T-helper 17 cell (primary cell): ENCODE data around the gene ADCY1. TPM values are rescaled to one million over a fixed set of nuclear protein-coding genes. Genes with fewer than 3 reads are reported as not detected.

Source experiments
- ATAC-seq: fragments of 150-1000 bp; cut with Tn5 transposase; 2 replicates; pipeline ENCODE4 v1.10.0; 2021; ENCODE audit warnings: mild to moderate bottlenecking, moderate library complexity
- DNase-seq, 3 donors: peaks; one replicate each; pipeline versions ENCODE4 v3.0.0 to v3.0.0-alpha.2; 2020 to 2021
- H3K9me3 ChIP-seq: one replicate; pipeline ENCODE4 v1.7.0; 2013; ENCODE audit warnings: low read length, mild to moderate bottlenecking; ENCODE audit not compliant: control insufficient read depth, poor library complexity, severe bottlenecking
- H3K27ac Mint-ChIP-seq: one replicate; pipeline ENCODE4 v1.8.0; 2022; ENCODE audit warnings: mild to moderate bottlenecking, moderate library complexity, mixed read lengths
- H3K27me3 Mint-ChIP-seq: one replicate; pipeline ENCODE4 v1.8.0; 2022; ENCODE audit warnings: mixed read lengths
- H3K36me3 Mint-ChIP-seq: one replicate; pipeline ENCODE4 v1.8.0; 2022; ENCODE audit warnings: low read depth, mixed read lengths
- H3K4me1 Mint-ChIP-seq: one replicate; pipeline ENCODE4 v1.8.0; 2022; ENCODE audit warnings: mild to moderate bottlenecking, mixed read lengths
- H3K4me3 Mint-ChIP-seq: one replicate; pipeline ENCODE4 v1.8.0; 2022; ENCODE audit warnings: mild to moderate bottlenecking, moderate library complexity, mixed read lengths
- total RNA-seq, 4 donors: library from RNA in 2 of 4; stranded (reverse) in 2 of 4; gene quantifications; one replicate each; pipeline ENCODE4 v1.2.3 and lab custom pipeline; 2022 to 2026

Gene ADCY1
- total RNA-seq, 2 donors from 2014 or later, result not detected

DNA sequence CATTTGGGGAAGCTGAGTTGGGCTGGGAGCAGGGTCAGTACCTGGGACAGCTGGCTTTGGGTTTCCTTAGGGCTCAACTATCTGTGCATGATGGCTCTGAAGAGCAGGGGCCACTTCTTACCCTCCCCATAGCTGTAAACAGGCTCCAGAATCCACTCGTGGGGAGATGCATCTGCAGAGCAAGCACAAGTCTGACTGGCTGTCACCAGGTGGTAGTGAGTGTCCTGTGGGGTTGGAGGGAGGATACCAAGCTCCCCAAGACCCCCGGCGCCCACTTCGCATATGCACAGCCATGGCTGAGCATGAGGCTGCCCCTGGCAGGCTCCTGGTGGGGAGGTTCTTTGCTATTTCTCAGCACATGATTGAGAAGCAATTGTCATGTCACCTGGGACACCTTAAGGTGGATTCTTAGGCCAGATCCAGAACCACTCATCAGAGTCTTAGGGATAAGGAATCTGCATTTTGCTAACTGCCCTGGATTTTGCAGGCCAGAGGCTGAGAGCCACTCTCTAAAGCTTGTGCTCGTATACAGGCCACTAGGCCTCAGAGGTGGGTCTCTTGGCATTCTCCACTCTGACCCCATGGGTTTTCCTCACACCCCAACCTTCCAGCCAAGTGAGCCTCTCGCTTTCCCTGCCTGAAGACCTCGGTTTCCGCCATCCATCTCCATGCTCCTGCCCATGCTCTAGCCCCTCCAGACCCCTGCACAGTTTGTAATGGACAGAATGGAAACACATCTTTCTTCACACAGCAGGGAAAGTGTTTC is 53.7 kb downstream of the ADCY1 start:
- no peaks in the 10 kb centered on the region for H3K9me3 ChIP-seq
- Mint-ChIP-seq H3K27me3 (peaks cover 10% of the 10 kb centered on the region), H3K36me3 (no peaks in the 10 kb centered on the region), H3K4me1 (no peaks in the 10 kb centered on the region), H3K4me3 (no peak overlapping the region), H3K27ac (no peak overlapping the region)
- DNase-seq, result no peak
- ATAC-seq, result no peak

DNA sequence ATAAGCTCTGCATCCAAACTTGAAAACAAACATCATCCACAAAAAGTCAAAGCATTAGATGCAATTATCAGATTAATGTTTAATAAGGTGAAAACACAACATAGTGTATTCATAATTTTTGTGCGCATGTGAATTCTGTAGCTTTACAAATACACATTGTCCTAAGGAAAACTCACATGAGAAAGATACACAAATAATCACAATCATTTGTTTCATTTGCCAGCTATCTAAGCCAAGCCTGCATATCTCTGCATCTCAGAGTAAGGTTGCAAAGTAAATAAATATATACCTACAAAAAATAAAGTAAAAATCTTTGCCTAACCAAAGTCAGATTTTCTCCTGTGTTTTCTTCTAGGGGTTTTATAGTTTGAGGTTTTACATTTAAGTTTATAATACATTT is 57.4 kb downstream of the ADCY1 start:
- Mint-ChIP-seq H3K4me3 (no peak overlapping the region), H3K27ac (no peak overlapping the region), H3K4me1 (no peaks in the 10 kb centered on the region), H3K36me3 (no peaks in the 10 kb centered on the region), H3K27me3 (no peaks in the 10 kb centered on the region)
- ATAC-seq (no peak), DNase-seq (no peak)
- H3K9me3 ChIP-seq, result no peaks in the 10 kb centered on the region

DNA sequence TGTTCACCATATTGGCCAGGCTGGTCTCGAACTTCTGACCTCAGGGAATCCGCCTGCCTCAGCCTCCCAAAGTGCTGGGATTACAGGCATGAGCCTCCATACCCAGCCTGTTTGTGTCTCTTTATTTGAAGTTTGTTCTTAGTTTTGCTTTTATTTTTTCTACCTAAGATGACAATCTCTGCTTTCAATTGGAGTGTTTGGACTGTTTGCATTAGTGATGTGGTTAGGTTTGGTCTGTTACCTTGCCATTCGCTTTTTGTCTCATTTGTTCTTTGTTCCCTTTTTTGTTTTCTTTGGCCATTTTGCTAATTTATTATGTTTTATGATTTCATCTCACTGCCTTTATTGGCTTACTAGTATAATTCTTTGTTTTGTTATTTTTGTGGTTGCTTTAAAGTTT is 62.6 kb downstream of the ADCY1 start:
- no peak for DNase-seq
- H3K27me3 Mint-ChIP-seq, result peaks cover 16% of the 10 kb centered on the region
- H3K27ac Mint-ChIP-seq, result no peak overlapping the region
- no peak overlapping the region for H3K4me3 Mint-ChIP-seq
- no peaks in the 10 kb centered on the region for H3K4me1 Mint-ChIP-seq
- ATAC-seq, result no peak
- no peaks in the 10 kb centered on the region for H3K36me3 Mint-ChIP-seq
- no peaks in the 10 kb centered on the region for H3K9me3 ChIP-seq

DNA sequence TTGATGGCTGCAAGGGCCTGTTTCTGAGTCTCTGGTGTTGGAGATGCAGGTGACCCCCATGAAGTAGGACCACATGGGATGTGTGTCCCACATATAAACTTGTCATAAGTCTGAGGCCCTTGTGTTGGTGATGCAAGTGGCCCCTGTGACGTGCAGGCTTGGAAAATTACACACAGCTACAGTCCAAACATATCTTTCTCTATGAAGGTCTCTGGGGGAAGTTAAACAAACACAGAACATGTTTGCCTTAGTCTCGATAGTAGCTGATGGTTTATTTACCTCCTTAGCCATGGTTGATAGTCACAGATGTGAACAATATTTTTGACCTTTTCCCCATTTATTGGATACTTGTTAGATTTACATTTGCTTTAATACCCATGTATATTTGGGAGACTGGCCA is 64.7 kb downstream of the ADCY1 start:
- no peak for DNase-seq
- H3K27ac Mint-ChIP-seq, result no peak overlapping the region
- ATAC-seq, result no peak
- no peaks in the 10 kb centered on the region for H3K9me3 ChIP-seq
- H3K4me3 Mint-ChIP-seq, result no peak overlapping the region
- peaks cover 7% of the 10 kb centered on the region for H3K4me1 Mint-ChIP-seq
- H3K36me3 Mint-ChIP-seq, result no peaks in the 10 kb centered on the region
- H3K27me3 Mint-ChIP-seq, result peaks cover 30% of the 10 kb centered on the region

DNA sequence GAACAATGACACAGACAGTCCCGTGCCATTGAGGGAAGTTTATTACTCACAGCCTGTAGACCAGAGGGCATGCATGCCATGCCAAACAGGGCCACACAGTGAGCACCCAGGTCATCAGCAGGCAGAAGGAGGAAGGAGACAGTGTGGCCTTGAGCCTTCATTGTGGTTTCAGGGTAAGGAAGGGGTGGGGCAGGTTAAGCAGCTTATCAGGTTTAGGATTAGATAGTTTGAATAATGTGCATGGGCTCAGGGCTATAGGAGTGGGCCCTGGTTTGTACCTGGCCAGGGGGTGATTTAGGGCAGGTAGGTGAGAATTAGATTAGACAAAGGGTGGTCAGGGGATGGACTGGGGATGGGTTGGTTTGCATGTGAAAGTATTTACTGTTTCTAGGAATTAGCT is 67.9 kb downstream of the ADCY1 start:
- H3K4me3 Mint-ChIP-seq, result no peak overlapping the region
- peaks cover 7% of the 10 kb centered on the region for H3K4me1 Mint-ChIP-seq
- DNase-seq (no peak), ATAC-seq (no peak)
- peaks cover 40% of the 10 kb centered on the region for H3K27me3 Mint-ChIP-seq
- H3K27ac Mint-ChIP-seq, result no peak overlapping the region
- no peaks in the 10 kb centered on the region for H3K36me3 Mint-ChIP-seq
- no peaks in the 10 kb centered on the region for H3K9me3 ChIP-seq

DNA sequence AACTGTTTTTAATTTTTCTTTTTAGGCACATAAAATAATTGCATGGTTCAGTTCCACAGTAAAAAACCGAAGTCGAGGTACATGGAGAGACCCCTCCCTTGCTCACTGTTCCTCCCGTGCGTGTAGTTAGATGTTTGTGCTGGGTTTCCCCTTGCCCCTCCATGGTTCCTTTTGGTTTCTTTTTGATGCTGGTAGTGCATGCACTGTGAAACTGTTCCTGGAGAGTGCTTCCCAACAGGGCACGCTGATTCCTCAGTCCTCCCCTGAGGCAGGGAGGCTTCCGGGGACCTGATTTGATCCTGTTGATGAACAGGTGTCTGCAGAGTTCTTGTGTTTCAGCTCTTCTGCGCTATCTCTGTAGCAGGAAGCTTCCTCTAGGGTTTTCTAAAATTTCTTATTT is 69.5 kb downstream of the ADCY1 start:
- DNase-seq (no peak), ATAC-seq (no peak)
- peaks cover 10% of the 10 kb centered on the region for H3K4me1 Mint-ChIP-seq
- no peaks in the 10 kb centered on the region for H3K9me3 ChIP-seq
- H3K27me3 Mint-ChIP-seq, result peaks cover 30% of the 10 kb centered on the region
- H3K36me3 Mint-ChIP-seq, result no peaks in the 10 kb centered on the region
- H3K27ac Mint-ChIP-seq, result no peak overlapping the region
- no peak overlapping the region for H3K4me3 Mint-ChIP-seq

DNA sequence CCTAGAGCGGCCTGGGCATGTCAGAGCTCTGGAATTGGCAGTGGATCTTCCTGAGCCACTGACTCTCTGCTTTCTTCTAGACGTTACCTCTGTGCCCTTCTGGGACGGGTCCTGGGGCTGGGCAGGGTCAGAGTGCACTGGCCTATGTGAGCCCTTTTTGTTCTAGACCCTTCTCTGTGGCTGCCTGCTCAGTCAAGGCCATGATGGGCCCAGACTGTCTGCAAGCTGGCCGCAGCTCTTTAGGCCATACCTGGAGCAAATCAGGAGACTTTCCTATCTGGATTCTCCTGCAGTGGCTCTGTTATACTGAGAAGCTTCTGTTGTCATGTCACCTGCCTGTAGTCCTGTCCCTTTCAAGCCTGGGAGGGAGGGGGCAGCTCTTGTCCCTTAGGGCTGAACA is 70.1 kb downstream of the ADCY1 start:
- no peak overlapping the region for H3K27ac Mint-ChIP-seq
- no peak overlapping the region for H3K4me3 Mint-ChIP-seq
- peaks cover 10% of the 10 kb centered on the region for H3K4me1 Mint-ChIP-seq
- DNase-seq (no peak), ATAC-seq (no peak)
- peaks cover 34% of the 10 kb centered on the region for H3K27me3 Mint-ChIP-seq
- no peaks in the 10 kb centered on the region for H3K9me3 ChIP-seq
- H3K36me3 Mint-ChIP-seq, result no peaks in the 10 kb centered on the region

DNA sequence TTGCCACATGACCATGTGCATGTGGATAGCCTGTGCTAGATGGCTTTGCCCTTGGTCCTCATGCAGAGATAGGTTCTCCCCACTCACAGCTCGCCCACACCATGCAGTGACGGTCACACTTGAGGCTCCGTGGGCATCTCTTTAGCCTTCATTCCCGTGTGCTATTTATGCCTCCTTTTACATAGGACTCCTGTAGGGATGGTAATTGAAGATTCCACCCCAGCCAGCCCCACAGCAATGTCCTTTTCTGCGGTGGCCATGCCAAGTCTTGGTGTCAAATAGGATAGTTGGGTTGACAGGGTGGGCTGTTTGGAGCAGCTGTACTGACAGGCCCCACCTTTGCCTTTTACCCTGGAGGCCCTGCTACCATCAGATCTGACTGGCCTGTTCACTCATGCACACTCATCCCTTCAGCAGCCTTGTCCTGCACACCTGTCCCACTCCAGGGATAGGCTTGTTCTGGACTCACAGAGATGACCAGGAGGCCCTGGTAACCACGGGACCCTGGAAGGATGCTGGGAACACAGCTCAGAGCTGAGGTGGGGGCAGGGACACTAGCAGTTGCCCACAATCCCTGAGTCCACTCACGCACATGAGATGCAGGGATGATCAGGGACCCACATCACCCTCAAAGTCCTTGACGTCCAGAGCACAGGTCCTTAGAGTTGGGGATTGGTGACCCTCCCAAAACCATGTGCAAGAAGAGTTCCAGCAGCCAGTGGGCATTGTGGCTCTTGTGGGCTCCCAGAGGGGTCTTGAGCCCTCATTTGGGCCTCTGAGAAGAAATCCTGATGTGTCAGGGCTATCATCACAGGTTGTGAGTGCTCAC is 71.2 kb downstream of the ADCY1 start:
- Mint-ChIP-seq H3K36me3 (no peaks in the 10 kb centered on the region), H3K27ac (no peak overlapping the region), H3K27me3 (peaks cover 33% of the 10 kb centered on the region), H3K4me3 (no peak overlapping the region), H3K4me1 (peaks cover 10% of the 10 kb centered on the region)
- no peaks in the 10 kb centered on the region for H3K9me3 ChIP-seq
- ATAC-seq (no peak), DNase-seq (no peak)

DNA sequence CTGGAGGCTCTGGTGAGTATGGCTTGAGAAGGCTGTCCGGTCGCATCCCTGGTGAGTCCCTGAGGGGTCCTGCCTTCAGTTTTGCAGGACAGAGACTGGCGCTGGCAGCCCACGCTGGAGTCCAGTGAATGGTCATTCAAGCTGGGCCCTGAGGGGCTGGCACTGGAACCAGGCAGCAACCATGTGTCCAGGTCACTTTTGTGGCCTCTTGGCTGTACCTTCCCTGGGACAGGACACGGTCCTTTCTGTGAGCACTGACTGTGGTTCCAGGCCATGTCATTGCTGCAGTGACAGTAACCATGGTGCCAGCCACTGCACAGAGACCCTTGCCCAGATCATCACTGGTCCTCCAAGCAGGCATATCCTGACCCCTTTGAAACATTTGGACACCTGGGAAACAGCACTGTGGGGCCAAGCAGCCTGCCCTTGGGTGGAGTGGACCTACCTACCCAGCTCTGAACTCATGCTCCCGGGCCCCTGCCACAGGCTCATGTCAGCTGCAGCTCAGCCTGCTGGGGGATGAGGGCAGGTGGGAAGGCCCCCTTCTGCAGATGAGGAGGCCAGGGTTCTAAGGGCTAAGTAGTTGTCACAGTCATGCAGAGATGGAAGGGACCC is 72.1 kb downstream of the ADCY1 start:
- peaks cover 12% of the 10 kb centered on the region for H3K4me1 Mint-ChIP-seq
- no peak for ATAC-seq

DNA sequence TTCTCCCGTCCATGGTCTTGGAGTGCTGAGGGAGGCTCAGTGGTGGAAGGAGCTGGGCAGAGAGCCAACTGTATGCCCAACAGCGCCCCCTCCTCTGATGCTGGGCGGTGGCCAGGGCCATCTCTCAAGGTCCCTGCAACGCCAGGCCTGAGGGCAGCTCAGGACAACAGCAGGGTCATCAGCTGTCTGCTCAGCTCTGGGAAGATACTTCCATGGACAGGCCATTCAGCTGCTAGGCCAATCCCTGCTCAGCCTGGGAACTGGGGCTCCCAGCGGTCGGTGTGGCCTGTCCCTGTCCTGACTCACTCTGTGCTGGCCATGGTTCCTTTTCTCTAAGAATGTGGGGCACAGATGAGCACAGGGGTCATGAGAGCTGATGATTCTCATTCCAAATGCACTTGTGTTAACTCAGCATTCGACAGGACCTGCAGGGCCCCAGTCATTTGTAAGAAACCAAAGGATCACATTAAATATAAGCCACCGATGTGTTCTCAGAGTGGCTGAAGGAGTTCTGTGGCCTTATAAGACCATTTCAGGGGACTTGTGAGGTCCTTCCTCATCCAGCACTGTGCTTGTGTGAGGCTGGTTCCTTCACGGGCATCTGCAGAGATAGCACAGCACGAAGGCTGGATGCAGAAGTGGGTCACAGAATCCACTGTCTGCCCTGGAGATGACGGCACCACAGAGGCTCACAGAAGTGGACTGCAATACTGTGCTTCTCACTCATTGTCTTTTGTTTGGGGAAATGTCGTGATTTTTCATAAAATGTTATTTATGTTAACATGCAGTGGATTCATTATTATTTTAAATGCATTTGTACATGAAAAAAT is 73.0 kb downstream of the ADCY1 start:
- Mint-ChIP-seq H3K36me3 (no peaks in the 10 kb centered on the region), H3K27ac (no peak overlapping the region), H3K27me3 (peaks cover 33% of the 10 kb centered on the region), H3K4me3 (no peak overlapping the region), H3K4me1 (peaks cover 8% of the 10 kb centered on the region)
- no peak for DNase-seq
- no peak for ATAC-seq
- H3K9me3 ChIP-seq, result no peaks in the 10 kb centered on the region

More for the DNA sequence above, 72.1 kb downstream of the ADCY1 start:
- no peak for DNase-seq
- no peak overlapping the region for H3K27ac Mint-ChIP-seq
- H3K27me3 Mint-ChIP-seq, result peaks cover 37% of the 10 kb centered on the region
- no peaks in the 10 kb centered on the region for H3K9me3 ChIP-seq
- no peak overlapping the region for H3K4me3 Mint-ChIP-seq
- no peaks in the 10 kb centered on the region for H3K36me3 Mint-ChIP-seq

DNA sequence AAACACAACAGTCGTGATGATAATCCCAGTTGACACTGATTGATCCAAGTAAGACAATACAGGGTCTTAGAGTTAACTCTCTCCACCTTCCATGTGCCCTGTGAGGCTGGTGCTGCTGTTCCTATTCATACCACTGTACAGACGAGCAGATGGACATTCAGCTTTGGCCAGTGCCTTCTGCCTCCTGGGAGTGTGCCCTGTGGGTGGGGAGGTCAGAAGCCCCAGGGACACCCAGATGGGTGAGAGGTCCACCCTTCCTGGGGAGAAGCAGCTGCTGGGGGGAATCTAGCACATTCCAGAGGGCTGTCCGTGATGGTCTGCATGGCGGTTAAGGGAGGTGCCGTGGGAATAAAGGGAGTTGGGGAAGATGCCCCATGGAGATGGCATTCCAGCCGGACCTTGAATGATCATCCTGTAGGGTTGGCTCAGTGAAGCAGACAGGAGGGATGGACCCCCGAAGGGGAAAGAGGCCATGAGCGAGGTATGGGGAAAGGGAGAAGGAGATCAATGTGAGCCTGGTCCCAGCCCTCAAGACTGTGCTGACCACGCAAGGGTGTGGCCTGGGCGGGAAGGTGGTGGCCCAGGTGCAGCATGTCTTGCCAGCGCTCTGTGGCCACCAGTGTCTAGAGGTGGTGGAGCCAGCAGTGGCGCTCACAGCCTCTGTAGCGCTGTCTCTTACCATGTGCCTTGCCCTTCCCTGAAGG is 74.0 kb downstream of the ADCY1 start:
- no peak for DNase-seq
- Mint-ChIP-seq H3K27me3 (peaks cover 28% of the 10 kb centered on the region), H3K27ac (no peak overlapping the region), H3K4me1 (peaks cover 5% of the 10 kb centered on the region), H3K4me3 (no peak overlapping the region), H3K36me3 (no peaks in the 10 kb centered on the region)
- no peaks in the 10 kb centered on the region for H3K9me3 ChIP-seq
- ATAC-seq, result no peak

DNA sequence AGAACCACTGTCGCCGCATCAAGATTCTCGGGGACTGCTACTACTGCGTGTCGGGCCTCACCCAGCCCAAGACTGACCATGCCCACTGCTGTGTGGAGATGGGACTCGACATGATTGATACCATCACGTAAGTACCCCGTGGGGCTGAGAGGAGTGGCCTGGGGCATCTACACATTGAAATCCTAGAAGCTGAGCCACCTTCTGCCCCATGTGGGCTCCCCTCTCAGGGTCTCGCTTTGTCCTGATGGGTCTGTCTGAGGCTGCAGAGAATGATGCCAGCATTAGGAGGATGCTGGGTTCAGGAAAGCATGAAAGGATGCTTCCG is 74.5 kb downstream of the ADCY1 start:
- no peak for ATAC-seq
- no peak for DNase-seq
- no peaks in the 10 kb centered on the region for H3K36me3 Mint-ChIP-seq
- no peaks in the 10 kb centered on the region for H3K9me3 ChIP-seq
- no peak overlapping the region for H3K4me3 Mint-ChIP-seq
- no peak overlapping the region for H3K27ac Mint-ChIP-seq
- peaks cover 5% of the 10 kb centered on the region for H3K4me1 Mint-ChIP-seq
- peaks cover 26% of the 10 kb centered on the region for H3K27me3 Mint-ChIP-seq
